ENCODE data around the gene KRT222.

KRT222 gene

DNA sequence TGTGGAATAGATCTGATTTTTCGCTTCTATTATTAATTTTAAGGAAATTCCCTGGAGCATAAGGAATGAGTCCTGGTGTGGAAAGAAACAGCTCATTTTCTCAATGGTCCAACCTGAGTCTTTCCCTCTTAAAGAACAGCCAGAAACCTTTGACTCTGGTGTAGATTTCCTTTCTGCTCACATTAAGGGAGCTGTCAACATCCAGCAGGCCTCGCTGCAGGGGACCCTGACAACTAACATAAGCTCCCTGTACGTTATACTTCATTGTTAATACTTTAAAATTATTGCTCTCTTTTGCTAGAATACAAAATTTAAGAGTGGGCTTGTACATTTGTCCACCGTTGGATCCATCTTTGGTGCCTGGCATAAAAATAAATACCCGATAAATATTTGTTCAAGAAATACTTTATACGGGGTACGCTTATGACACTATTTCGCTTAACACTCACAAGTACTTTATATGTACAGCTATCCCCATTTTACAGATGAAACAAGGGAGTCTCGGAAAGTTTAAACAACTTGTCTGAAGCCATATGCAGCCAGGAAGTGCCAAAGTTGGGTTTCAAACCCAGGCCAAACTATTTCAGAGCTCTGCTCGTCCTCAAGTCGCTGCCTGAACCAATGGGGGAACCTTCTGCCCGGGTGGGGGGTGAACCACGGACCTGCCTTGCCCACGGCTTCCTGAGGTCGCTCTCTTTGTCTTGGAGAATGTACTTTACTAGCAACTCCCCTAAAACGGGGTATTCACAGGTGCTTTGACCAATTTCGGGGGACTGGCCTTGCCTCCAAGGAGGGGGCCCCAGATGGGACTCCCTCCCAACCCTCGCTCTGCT, 18.0 kb downstream of the KRT222 start:
- peaks cover 7 to 28% (median 18%) of the 10 kb centered on the region in 4 experiments for H3K4me1 ChIP-seq (ENCODE audit: control extremely low read depth in 1 of 4, control insufficient read depth in 4 of 4, insufficient read depth in 4 of 4, low read length in 3 of 4)
- H3K9me3 ChIP-seq (ENCODE audit: control extremely low read depth in 1 of 5, control insufficient read depth in 4 of 5, insufficient read depth in 2 of 5, low read depth in 1 of 5, low read length in 4 of 5): no peaks in the 10 kb centered on the region
- WGBS (ENCODE audit: insufficient coverage): 15% methylated on average over 15 of the region's 18 CpGs
- H3K27ac ChIP-seq (ENCODE audit: insufficient read depth in 1 of 2, low read depth in 1 of 2, low read length in 2 of 2, poor library complexity in 1 of 2, severe bottlenecking in 2 of 2): peak overlapping the region; percentile 100
- H3K4me3 ChIP-seq (ENCODE audit: control insufficient read depth in 1 of 7, extremely low read depth in 1 of 7, insufficient read depth in 4 of 7, low read depth in 2 of 7, low read length in 6 of 7): peak overlapping the region; percentile 64 to 98 (median 91)
- H3K27me3 ChIP-seq (replicated peaks in 2 of 5; ENCODE audit: control insufficient read depth in 4 of 5, insufficient read depth in 5 of 5, low read length in 4 of 5): no peaks in the 10 kb centered on the region
- DNase-seq: peak; percentile 56 to 80 (median 76)
- POLR2A ChIA-PET: interaction anchor here (0.6 to 1.3 kb wide), 8 partner anchors 12 to 1041 kb away, joined by 3 to 8 read pairs (median 4); no protein-coding TSS in a partner anchor
- peaks cover 5 to 24% (median 17%) of the 10 kb centered on the region in 4 experiments for H3K36me3 ChIP-seq (ENCODE audit: control insufficient read depth in 4 of 4, insufficient read depth in 4 of 4, low read length in 3 of 4)
- CTCF ChIA-PET: interaction anchor here (0.6 to 2.1 kb wide), 6 partner anchors 19 to 675 kb away, joined by 3 to 7 read pairs (median 4); no protein-coding TSS in a partner anchor

DNA sequence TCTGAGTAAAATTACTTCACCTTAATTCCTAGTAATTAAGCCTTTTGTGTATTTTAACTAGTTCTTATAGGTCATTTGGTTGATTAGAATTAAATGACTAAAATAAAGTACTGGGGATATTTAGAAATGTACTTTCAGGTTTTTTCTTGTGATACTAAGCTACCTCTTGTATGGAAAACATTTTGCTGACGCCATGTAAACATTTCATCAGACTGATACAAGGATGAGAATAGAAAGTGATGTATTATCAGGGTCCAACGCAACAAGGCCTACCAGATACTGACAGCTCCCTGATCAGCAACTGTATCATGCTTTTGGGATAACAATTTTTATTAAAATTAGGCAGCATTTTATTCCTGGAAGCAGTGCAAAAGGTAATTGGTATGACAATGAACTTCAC, 19.0 kb downstream of the KRT222 start:
- peaks cover 11 to 34% (median 23%) of the 10 kb centered on the region in 4 experiments for H3K36me3 ChIP-seq (ENCODE audit: control insufficient read depth in 4 of 4, insufficient read depth in 4 of 4, low read length in 3 of 4)
- no peaks in the 10 kb centered on the region for H3K27me3 ChIP-seq (replicated peaks in 2 of 5; ENCODE audit: control insufficient read depth in 4 of 5, insufficient read depth in 5 of 5, low read length in 4 of 5)
- no peak overlapping the region for H3K27ac ChIP-seq (ENCODE audit: insufficient read depth in 1 of 2, low read depth in 1 of 2, low read length in 2 of 2, poor library complexity in 1 of 2, severe bottlenecking in 2 of 2)
- peak overlapping the region in 2 of 7 experiments; percentile 33 to 83 for H3K4me3 ChIP-seq (ENCODE audit: control insufficient read depth in 1 of 7, extremely low read depth in 1 of 7, insufficient read depth in 4 of 7, low read depth in 2 of 7, low read length in 6 of 7)
- POLR2A ChIA-PET: interaction anchor here (1.3 kb wide), 1 partner anchor 966 kb away, joined by 3 read pairs; no protein-coding TSS in a partner anchor
- no CpG with 5 or more reads among the region's 2 CpGs for WGBS (ENCODE audit: insufficient coverage)
- DNase-seq: no peak
- peaks cover 7 to 28% (median 18%) of the 10 kb centered on the region in 4 experiments for H3K4me1 ChIP-seq (ENCODE audit: control extremely low read depth in 1 of 4, control insufficient read depth in 4 of 4, insufficient read depth in 4 of 4, low read length in 3 of 4)
- H3K9me3 ChIP-seq (ENCODE audit: control extremely low read depth in 1 of 5, control insufficient read depth in 4 of 5, insufficient read depth in 2 of 5, low read depth in 1 of 5, low read length in 4 of 5): no peaks in the 10 kb centered on the region
- CTCF ChIA-PET: interaction anchor here (0.9 to 1.3 kb wide), 4 partner anchors 18 to 84 kb away, joined by 3 to 4 read pairs (median 4); no protein-coding TSS in a partner anchor

DNA sequence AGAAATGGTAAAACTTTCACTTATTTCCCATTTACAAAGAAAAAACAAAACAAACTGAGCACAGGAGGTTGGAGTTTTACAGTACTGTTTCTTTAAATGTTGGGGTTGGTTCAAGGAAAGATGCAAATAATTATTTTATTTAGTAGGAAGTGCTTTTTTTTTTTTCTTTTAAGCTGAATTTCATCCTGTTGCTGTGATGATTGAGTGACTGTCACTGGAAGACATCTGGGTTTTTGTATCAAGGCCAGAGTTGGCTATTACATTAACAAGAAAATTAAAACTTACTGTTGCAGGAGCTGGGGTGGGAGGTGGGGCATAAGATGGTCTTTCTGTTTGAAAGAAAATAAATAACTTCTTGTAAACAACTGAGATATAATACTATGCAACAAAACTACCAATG, 19.7 kb downstream of the KRT222 start:
- Histone ChIP-seq H3K4me1 (ENCODE audit: control extremely low read depth in 1 of 4, control insufficient read depth in 4 of 4, insufficient read depth in 4 of 4, low read length in 3 of 4) (peaks cover 7 to 28% (median 18%) of the 10 kb centered on the region in 4 experiments), H3K36me3 (ENCODE audit: control insufficient read depth in 4 of 4, insufficient read depth in 4 of 4, low read length in 3 of 4) (peaks cover 13 to 41% (median 28%) of the 10 kb centered on the region in 4 experiments), H3K9me3 (ENCODE audit: control extremely low read depth in 1 of 5, control insufficient read depth in 4 of 5, insufficient read depth in 2 of 5, low read depth in 1 of 5, low read length in 4 of 5) (no peaks in the 10 kb centered on the region), H3K4me3 (ENCODE audit: control insufficient read depth in 1 of 7, extremely low read depth in 1 of 7, insufficient read depth in 4 of 7, low read depth in 2 of 7, low read length in 6 of 7) (no peak overlapping the region), H3K27me3 (replicated peaks in 2 of 5; ENCODE audit: control insufficient read depth in 4 of 5, insufficient read depth in 5 of 5, low read length in 4 of 5) (no peaks in the 10 kb centered on the region), H3K27ac (ENCODE audit: insufficient read depth in 1 of 2, low read depth in 1 of 2, low read length in 2 of 2, poor library complexity in 1 of 2, severe bottlenecking in 2 of 2) (no peak overlapping the region)
- ChIA-PET POLR2A (interaction anchor here (0.6 kb wide), 1 partner anchor 12 kb away, joined by 5 read pairs; no protein-coding TSS in a partner anchor), CTCF (interaction anchor here (1.2 kb wide), 1 partner anchor 17 kb away, joined by 3 read pairs; no protein-coding TSS in a partner anchor)
- no peak for DNase-seq

DNA sequence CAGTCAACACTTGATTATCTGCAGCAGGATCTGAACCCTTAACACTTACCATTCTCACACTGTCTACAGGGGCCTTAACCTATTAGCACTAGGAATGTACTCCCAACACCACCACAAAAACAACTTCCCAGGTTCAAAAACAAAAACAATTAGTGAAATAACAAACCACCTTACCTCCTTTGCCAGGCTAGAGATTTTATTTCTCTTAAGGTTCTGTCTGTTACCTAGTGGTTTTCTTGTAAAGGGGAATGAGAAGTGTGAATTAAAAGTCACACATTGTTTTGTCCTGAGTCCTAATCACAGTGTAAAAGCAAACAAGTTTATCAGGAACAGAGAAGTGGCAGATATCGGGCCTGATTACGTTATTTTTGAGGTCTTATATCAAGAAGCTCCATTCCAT, 27.0 kb downstream of the KRT222 start:
- no peak overlapping the region for H3K4me3 ChIP-seq (ENCODE audit: control insufficient read depth in 1 of 7, extremely low read depth in 1 of 7, insufficient read depth in 4 of 7, low read depth in 2 of 7, low read length in 6 of 7)
- no peak for DNase-seq
- no peaks in the 10 kb centered on the region for H3K9me3 ChIP-seq (ENCODE audit: control extremely low read depth in 1 of 5, control insufficient read depth in 4 of 5, insufficient read depth in 2 of 5, low read depth in 1 of 5, low read length in 4 of 5)
- ChIA-PET CTCF (no interaction called here), POLR2A (no interaction called here)
- H3K4me1 ChIP-seq (ENCODE audit: control extremely low read depth in 1 of 4, control insufficient read depth in 4 of 4, insufficient read depth in 4 of 4, low read length in 3 of 4): no peaks in the 10 kb centered on the region
- peaks cover 31 to 89% (median 62%) of the 10 kb centered on the region in 4 experiments for H3K36me3 ChIP-seq (ENCODE audit: control insufficient read depth in 4 of 4, insufficient read depth in 4 of 4, low read length in 3 of 4)
- no peak overlapping the region for H3K27ac ChIP-seq (ENCODE audit: insufficient read depth in 1 of 2, low read depth in 1 of 2, low read length in 2 of 2, poor library complexity in 1 of 2, severe bottlenecking in 2 of 2)
- WGBS (ENCODE audit: insufficient coverage): no CpG with 5 or more reads among the region's 2 CpGs
- no peaks in the 10 kb centered on the region for H3K27me3 ChIP-seq (replicated peaks in 2 of 5; ENCODE audit: control insufficient read depth in 4 of 5, insufficient read depth in 5 of 5, low read length in 4 of 5)

DNA sequence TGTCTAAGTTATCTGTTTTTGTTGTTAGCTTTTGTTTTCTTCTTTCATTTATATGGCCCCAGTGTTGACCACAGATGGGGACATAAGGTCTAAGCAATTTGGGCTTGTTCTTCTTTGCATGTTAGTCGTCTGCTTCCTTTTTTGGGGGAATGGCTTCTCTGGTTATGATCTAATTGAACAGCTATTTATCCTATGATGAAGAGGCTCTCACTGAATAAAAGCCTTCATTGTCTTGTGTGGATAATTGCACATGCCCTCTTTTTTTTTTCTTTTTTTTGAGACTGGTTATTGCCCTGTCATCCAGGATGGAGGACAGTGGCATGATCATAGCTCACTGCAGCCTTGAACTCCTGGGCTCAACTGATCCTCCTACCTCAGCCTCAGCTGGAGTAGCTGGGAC, 31.1 kb downstream of the KRT222 start:
- Histone ChIP-seq H3K36me3 (ENCODE audit: control insufficient read depth in 4 of 4, insufficient read depth in 4 of 4, low read length in 3 of 4) (peaks cover 22 to 92% (median 62%) of the 10 kb centered on the region in 4 experiments), H3K27me3 (replicated peaks in 2 of 5; ENCODE audit: control insufficient read depth in 4 of 5, insufficient read depth in 5 of 5, low read length in 4 of 5) (no peaks in the 10 kb centered on the region), H3K9me3 (ENCODE audit: control extremely low read depth in 1 of 5, control insufficient read depth in 4 of 5, insufficient read depth in 2 of 5, low read depth in 1 of 5, low read length in 4 of 5) (no peaks in the 10 kb centered on the region), H3K4me3 (ENCODE audit: control insufficient read depth in 1 of 7, extremely low read depth in 1 of 7, insufficient read depth in 4 of 7, low read depth in 2 of 7, low read length in 6 of 7) (no peak overlapping the region), H3K27ac (ENCODE audit: insufficient read depth in 1 of 2, low read depth in 1 of 2, low read length in 2 of 2, poor library complexity in 1 of 2, severe bottlenecking in 2 of 2) (no peak overlapping the region), H3K4me1 (ENCODE audit: control extremely low read depth in 1 of 4, control insufficient read depth in 4 of 4, insufficient read depth in 4 of 4, low read length in 3 of 4) (no peaks in the 10 kb centered on the region)
- CTCF ChIA-PET: interaction anchor here (0.8 to 1.2 kb wide), 3 partner anchors 13 to 16 kb away, joined by 3 to 4 read pairs (median 4); no protein-coding TSS in a partner anchor
- 100% methylated on average over 1 of the region's 1 CpG for WGBS (ENCODE audit: insufficient coverage)
- POLR2A ChIA-PET: interaction anchor here (0.7 kb wide), 2 partner anchors 11 to 72 kb away, joined by 3 to 5 read pairs; no protein-coding TSS in a partner anchor
- no peak for DNase-seq

DNA sequence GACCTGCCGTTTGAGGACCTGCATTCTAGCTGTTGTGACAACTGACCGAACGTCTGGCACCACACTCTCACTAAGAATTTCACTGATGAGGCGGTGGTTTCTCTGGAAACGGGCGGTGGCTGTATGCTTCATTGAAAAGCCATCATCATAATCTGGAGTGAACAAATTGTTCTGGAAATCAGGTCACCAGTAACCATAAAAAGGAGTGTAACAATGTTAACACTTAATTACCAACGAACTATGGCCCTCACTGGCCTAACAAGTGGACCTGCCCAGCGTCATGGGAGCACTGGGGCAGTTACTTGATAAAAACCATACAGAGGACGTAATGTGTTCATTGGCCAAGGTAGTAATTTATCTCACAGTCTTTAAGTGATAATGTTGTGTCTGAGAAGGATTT, 32.8 kb downstream of the KRT222 start:
- Histone ChIP-seq H3K27me3 (replicated peaks in 2 of 5; ENCODE audit: control insufficient read depth in 4 of 5, insufficient read depth in 5 of 5, low read length in 4 of 5) (no peaks in the 10 kb centered on the region), H3K9me3 (ENCODE audit: control extremely low read depth in 1 of 5, control insufficient read depth in 4 of 5, insufficient read depth in 2 of 5, low read depth in 1 of 5, low read length in 4 of 5) (no peaks in the 10 kb centered on the region), H3K27ac (ENCODE audit: insufficient read depth in 1 of 2, low read depth in 1 of 2, low read length in 2 of 2, poor library complexity in 1 of 2, severe bottlenecking in 2 of 2) (no peak overlapping the region), H3K4me3 (ENCODE audit: control insufficient read depth in 1 of 7, extremely low read depth in 1 of 7, insufficient read depth in 4 of 7, low read depth in 2 of 7, low read length in 6 of 7) (no peak overlapping the region), H3K36me3 (ENCODE audit: control insufficient read depth in 4 of 4, insufficient read depth in 4 of 4, low read length in 3 of 4) (peaks cover 25 to 98% (median 62%) of the 10 kb centered on the region in 4 experiments), H3K4me1 (ENCODE audit: control extremely low read depth in 1 of 4, control insufficient read depth in 4 of 4, insufficient read depth in 4 of 4, low read length in 3 of 4) (no peaks in the 10 kb centered on the region)
- CTCF ChIA-PET: no interaction called here
- POLR2A ChIA-PET: no interaction called here
- WGBS (ENCODE audit: insufficient coverage): 98% methylated on average over 9 of the region's 9 CpGs
- no peak for DNase-seq

DNA sequence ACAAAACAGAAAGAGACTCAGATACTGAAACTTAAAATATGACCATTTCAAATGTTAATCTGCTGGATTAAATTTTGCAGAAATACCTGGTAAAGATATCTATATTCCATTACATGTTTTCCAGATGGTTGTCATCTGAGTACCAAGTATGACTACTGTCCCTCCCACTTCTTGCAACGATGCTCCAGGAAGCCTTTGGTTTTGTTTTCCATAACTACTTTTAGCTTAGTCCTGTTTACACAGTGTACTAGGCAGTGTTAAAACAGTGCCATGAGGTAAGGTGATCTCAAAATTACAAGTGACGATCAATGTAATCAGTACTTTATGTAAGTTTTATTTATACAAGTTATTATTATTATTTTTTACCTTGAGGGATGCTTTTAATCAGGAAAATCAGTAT, 35.1 kb downstream of the KRT222 start:
- peaks cover 20 to 78% (median 46%) of the 10 kb centered on the region in 4 experiments for H3K36me3 ChIP-seq (ENCODE audit: control insufficient read depth in 4 of 4, insufficient read depth in 4 of 4, low read length in 3 of 4)
- DNase-seq: no peak
- H3K4me1 ChIP-seq (ENCODE audit: control extremely low read depth in 1 of 4, control insufficient read depth in 4 of 4, insufficient read depth in 4 of 4, low read length in 3 of 4): no peaks in the 10 kb centered on the region
- ChIA-PET CTCF (interaction anchor here (1.4 to 2.8 kb wide), 2 partner anchors 10 to 11 kb away, joined by 3 to 7 read pairs; no protein-coding TSS in a partner anchor), POLR2A (no interaction called here)
- no peak overlapping the region for H3K4me3 ChIP-seq (ENCODE audit: control insufficient read depth in 1 of 7, extremely low read depth in 1 of 7, insufficient read depth in 4 of 7, low read depth in 2 of 7, low read length in 6 of 7)
- no peak overlapping the region for H3K27ac ChIP-seq (ENCODE audit: insufficient read depth in 1 of 2, low read depth in 1 of 2, low read length in 2 of 2, poor library complexity in 1 of 2, severe bottlenecking in 2 of 2)
- no CpG with 5 or more reads among the region's 2 CpGs for WGBS (ENCODE audit: insufficient coverage)
- H3K9me3 ChIP-seq (ENCODE audit: control extremely low read depth in 1 of 5, control insufficient read depth in 4 of 5, insufficient read depth in 2 of 5, low read depth in 1 of 5, low read length in 4 of 5): no peaks in the 10 kb centered on the region
- no peaks in the 10 kb centered on the region for H3K27me3 ChIP-seq (replicated peaks in 2 of 5; ENCODE audit: control insufficient read depth in 4 of 5, insufficient read depth in 5 of 5, low read length in 4 of 5)
